IMR-90 (cell line): Measurements from ENCODE around the gene DAZL.

ENCODE experiments used
- CEBPB ChIP-seq: IDR thresholded peaks from 2 replicates; pipeline ENCODE4 v1.6.1; 2012; ENCODE audit warnings: low read depth, low read length, improper control_type of control experiment
- CTCF ChIP-seq: conservative IDR thresholded peaks from 2 replicates; pipeline ENCODE4 v1.5.1; 2012; ENCODE audit warnings: mild to moderate bottlenecking, low read depth, low read length, improper control_type of control experiment
- ELK1 ChIP-seq: fragments of 150-350 bp; IDR thresholded peaks from 2 replicates; pipeline ENCODE4 v1.6.1; 2016; ENCODE audit warnings: low read depth, mild to moderate bottlenecking, low read length, moderate library complexity, borderline replicate concordance
- FOS ChIP-seq: fragments of 150-350 bp; IDR thresholded peaks from 2 replicates; pipeline ENCODE4 v1.6.1; 2016; ENCODE audit warnings: low read depth, low read length
- MAFK ChIP-seq: IDR thresholded peaks from 2 replicates; pipeline ENCODE4 v1.6.1; 2012; ENCODE audit warnings: low read depth, low read length, improper control_type of control experiment
- MXI1 ChIP-seq: IDR thresholded peaks from 2 replicates; pipeline ENCODE4 v1.6.1; 2012; ENCODE audit warnings: low read depth, mild to moderate bottlenecking, low read length, moderate library complexity, borderline replicate concordance
- NFE2L2 ChIP-seq: fragments of 150-350 bp; IDR thresholded peaks from 2 replicates; pipeline ENCODE4 v1.6.1; 2016; ENCODE audit warnings: low read depth, mild to moderate bottlenecking, low read length
- POLR2A ChIP-seq: IDR thresholded peaks from 2 replicates; pipeline ENCODE4 v1.6.1; 2012; ENCODE audit warnings: mild to moderate bottlenecking, low read depth, low read length
- RAD21 ChIP-seq: IDR thresholded peaks from 2 replicates; pipeline ENCODE4 v1.6.1; 2012; ENCODE audit warnings: low read length, improper control_type of control experiment
- RCOR1 ChIP-seq: IDR thresholded peaks from 2 replicates; pipeline ENCODE4 v1.6.1; 2012; ENCODE audit warnings: mild to moderate bottlenecking, low read length, improper control_type of control experiment; ENCODE audit not compliant: insufficient replicate concordance
- SMC3 ChIP-seq: fragments of 150-350 bp; IDR thresholded peaks from 2 replicates; pipeline ENCODE4 v1.6.1; 2016; ENCODE audit warnings: low read depth, mild to moderate bottlenecking, antibody characterized with exemption, low read length, moderate library complexity
- USF2 ChIP-seq: fragments of 150-350 bp; IDR thresholded peaks from 2 replicates; pipeline ENCODE4 v1.6.1; 2017; ENCODE audit warnings: mild to moderate bottlenecking, antibody characterized with exemption, low read length, low read depth

GRCh38 chr3:16547561-16548357 is 57.5 kb downstream of the DAZL start:
- TF ChIP-seq POLR2A (no peak), RAD21 (no peak), SMC3 (no peak), CTCF (no peak), MAFK (no peak), FOS (no peak), MXI1 (no peak), RCOR1 (no peak), NFE2L2 (no peak), CEBPB (no peak), USF2 (no peak), ELK1 (no peak)
